Fibroblast of skin of right biceps (primary cell): ENCODE results near the gene LATS2.

Experiments
- DNase-seq: peaks from one replicate; pipeline ENCODE4 v3.0.0-alpha.2; 2013

LATS2 gene

GRCh38 chr13:21046203-21046602, 15.2 kb downstream of the LATS2 start:
- DNase-seq: no peak

- no peak for DNase-seq
Measured at GRCh38 chr13:21045100-21045499, 16.3 kb downstream of the LATS2 start.

GRCh38 chr13:21043898-21044297, 17.5 kb downstream of the LATS2 start:
- peak; percentile 86 for DNase-seq

GRCh38 chr13:21040120-21040826, 21.1 kb downstream of the LATS2 start:
- DNase-seq: no peak

- DNase-seq: peak; percentile 42
Measured at GRCh38 chr13:21039097-21039800, 22.1 kb downstream of the LATS2 start.

- no peak for DNase-seq
Measured at GRCh38 chr13:21037656-21038055, 23.7 kb downstream of the LATS2 start.

GRCh38 chr13:21035498-21035897, 25.9 kb downstream of the LATS2 start:
- DNase-seq: no peak

- DNase-seq: peak; percentile 53
Measured at GRCh38 chr13:21034603-21035191, 26.7 kb downstream of the LATS2 start.

GRCh38 chr13:21033856-21034602, 27.4 kb downstream of the LATS2 start:
- peak; percentile 60 for DNase-seq

- DNase-seq: peak; percentile 46
Measured at GRCh38 chr13:21033212-21033840, 28.1 kb downstream of the LATS2 start.

GRCh38 chr13:21032656-21033055, 28.7 kb downstream of the LATS2 start:
- DNase-seq: no peak

GRCh38 chr13:21031594-21032275, 29.7 kb downstream of the LATS2 start:
- no peak for DNase-seq

- DNase-seq: no peak
Measured at GRCh38 chr13:21025539-21025938, 35.8 kb downstream of the LATS2 start.

GRCh38 chr13:21022056-21022979, 39.1 kb downstream of the LATS2 start:
- DNase-seq: no peak

- DNase-seq: no peak
Measured at GRCh38 chr13:21020581-21020980, 40.8 kb downstream of the LATS2 start.

- DNase-seq: no peak
Measured at GRCh38 chr13:21020176-21020575, 41.2 kb downstream of the LATS2 start.

- DNase-seq: no peak
Measured at GRCh38 chr13:21018220-21018619, 43.2 kb downstream of the LATS2 start.

GRCh38 chr13:21016487-21016886, 44.9 kb downstream of the LATS2 start:
- no peak for DNase-seq

GRCh38 chr13:21015284-21015683, 46.1 kb downstream of the LATS2 start:
- DNase-seq: peak; percentile 50

- DNase-seq: peak; percentile 80
Measured at GRCh38 chr13:21014502-21015170, 46.8 kb downstream of the LATS2 start.

- DNase-seq: no peak
Measured at GRCh38 chr13:21014139-21014501, 47.3 kb downstream of the LATS2 start.
